GM12891 (cell line): ENCODE results near the gene BCL2.

Experiments
- POLR2A ChIP-seq: IDR thresholded peaks from 2 replicates; pipeline ENCODE4 v1.6.1; 2011; ENCODE audit warnings: low read depth, low read length, control low read depth
- POLR2AphosphoS5 ChIP-seq: IDR thresholded peaks from 2 replicates; pipeline ENCODE4 v1.6.1; 2011; ENCODE audit warnings: low read depth, low read length, control low read depth

- TF ChIP-seq POLR2A: no peak
- no peak for TF ChIP-seq POLR2AphosphoS5
Observed at GRCh38 chr18:63348508-63349136, 29.1 kb upstream of the BCL2 start.
